DND-41 (cell line): ENCODE results near the gene CNTRL.

Experiments
- CTCF ChIP-seq: IDR thresholded peaks from 2 replicates; pipeline ENCODE4 v1.5.1; 2012; ENCODE audit warnings: borderline replicate concordance, low read length, moderate library complexity, mild to moderate bottlenecking; ENCODE audit not compliant: poor library complexity, severe bottlenecking; ENCODE audit errors: extremely low read depth
- EZH2 ChIP-seq: IDR thresholded peaks from 3 replicates; pipeline ENCODE4 v1.6.1; 2012; ENCODE audit warnings: borderline replicate concordance, low read depth, mild to moderate bottlenecking, moderate library complexity, low read length, inconsistent platforms; ENCODE audit not compliant: severe bottlenecking

- TF ChIP-seq CTCF (no peak), EZH2 (no peak)
Measured at GRCh38 chr9:121071370-121071755, 3.4 kb upstream of the CNTRL start.
